AG09309 (cell line): ENCODE measurements around the gene LIMS1.
"Not testable (repeated sequence)": the region's sequence is repeated elsewhere in the genome, so short reads cannot be mapped to it uniquely, and the experiment has no call there.

ENCODE experiments used
- DNase-seq: peaks from one replicate; pipeline ENCODE4 v3.0.0-alpha.2; 2010; ENCODE audit warnings: low read depth
- H3K4me3 ChIP-seq: 2 replicates; pipeline ENCODE4 v1.5.1; 2011; ENCODE audit warnings: mild to moderate bottlenecking, low read depth, low read length, moderate library complexity; ENCODE audit not compliant: control insufficient read depth
- TF ChIP-seq, protein P1 (sequence below): IDR thresholded peaks from 2 replicates; pipeline ENCODE4 v1.5.1; 2011; ENCODE audit warnings: mild to moderate bottlenecking, low read depth, low read length, inconsistent platforms; ENCODE audit not compliant: insufficient read depth, control insufficient read depth; ENCODE audit errors: missing control alignments

The LIMS1 gene

GRCh38 chr2:108554528-108554927, 20.3 kb downstream of the LIMS1 start:
- no peak overlapping the region for H3K4me3 ChIP-seq
- TF ChIP-seq, protein P1, sequence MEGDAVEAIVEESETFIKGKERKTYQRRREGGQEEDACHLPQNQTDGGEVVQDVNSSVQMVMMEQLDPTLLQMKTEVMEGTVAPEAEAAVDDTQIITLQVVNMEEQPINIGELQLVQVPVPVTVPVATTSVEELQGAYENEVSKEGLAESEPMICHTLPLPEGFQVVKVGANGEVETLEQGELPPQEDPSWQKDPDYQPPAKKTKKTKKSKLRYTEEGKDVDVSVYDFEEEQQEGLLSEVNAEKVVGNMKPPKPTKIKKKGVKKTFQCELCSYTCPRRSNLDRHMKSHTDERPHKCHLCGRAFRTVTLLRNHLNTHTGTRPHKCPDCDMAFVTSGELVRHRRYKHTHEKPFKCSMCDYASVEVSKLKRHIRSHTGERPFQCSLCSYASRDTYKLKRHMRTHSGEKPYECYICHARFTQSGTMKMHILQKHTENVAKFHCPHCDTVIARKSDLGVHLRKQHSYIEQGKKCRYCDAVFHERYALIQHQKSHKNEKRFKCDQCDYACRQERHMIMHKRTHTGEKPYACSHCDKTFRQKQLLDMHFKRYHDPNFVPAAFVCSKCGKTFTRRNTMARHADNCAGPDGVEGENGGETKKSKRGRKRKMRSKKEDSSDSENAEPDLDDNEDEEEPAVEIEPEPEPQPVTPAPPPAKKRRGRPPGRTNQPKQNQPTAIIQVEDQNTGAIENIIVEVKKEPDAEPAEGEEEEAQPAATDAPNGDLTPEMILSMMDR, result no peak
- no peak for DNase-seq

GRCh38 chr2:108555572-108555971, 21.3 kb downstream of the LIMS1 start:
- H3K4me3 ChIP-seq, result no peak overlapping the region
- TF ChIP-seq, protein P1, result no peak
- no peak for DNase-seq

DNA sequence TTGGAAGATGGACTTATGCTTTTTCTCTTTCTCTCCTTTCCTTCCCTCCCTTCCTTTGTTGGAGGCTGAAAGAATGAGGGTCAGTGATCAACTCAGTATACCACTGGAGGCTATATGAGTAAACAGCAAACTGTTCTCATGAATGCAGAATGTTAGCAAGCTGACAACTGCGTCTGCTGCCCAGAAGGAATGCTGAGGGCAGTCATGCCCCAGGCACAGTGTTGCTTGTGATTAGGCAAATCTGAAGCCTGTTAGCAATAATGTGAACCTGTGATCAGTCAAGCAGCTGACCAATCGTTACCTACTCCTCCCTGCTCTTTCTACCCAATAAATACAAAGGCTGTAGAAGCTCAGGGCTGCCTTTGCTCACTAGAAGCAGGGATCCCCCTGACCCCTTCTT, 22.3 kb downstream of the LIMS1 start:
- DNase-seq, H3K4me3 ChIP-seq: not testable (repeated sequence)

DNA sequence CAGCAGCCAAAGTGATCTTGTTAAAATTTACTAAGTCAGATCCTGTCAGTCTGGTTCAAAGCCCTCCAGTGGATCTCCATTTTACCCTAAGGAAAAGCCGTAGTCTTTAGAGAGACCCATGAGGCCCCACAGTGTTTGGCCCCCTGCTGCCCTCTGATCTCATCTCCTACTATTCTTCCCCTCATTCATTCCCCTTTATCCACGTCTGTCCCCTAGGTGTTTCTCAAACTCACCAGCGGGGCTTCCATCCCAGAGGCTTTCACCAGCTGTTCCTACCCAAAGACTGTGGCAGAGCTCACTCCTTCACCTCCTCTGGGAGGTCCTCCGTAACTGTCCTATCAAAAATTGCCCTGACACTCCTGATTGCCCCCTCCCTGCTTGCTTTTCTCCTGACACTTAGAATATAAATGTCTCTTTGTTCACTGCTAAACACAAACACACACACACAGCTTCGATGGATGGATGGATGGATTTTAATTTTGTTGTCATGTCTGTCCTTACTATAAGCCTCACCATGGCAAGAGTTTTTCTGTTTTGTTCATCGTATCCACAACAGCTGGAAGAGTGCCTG, 26.1 kb downstream of the LIMS1 start:
- TF ChIP-seq, protein P1, result no peak
- no peak for DNase-seq
- no peak overlapping the region for H3K4me3 ChIP-seq

DNA sequence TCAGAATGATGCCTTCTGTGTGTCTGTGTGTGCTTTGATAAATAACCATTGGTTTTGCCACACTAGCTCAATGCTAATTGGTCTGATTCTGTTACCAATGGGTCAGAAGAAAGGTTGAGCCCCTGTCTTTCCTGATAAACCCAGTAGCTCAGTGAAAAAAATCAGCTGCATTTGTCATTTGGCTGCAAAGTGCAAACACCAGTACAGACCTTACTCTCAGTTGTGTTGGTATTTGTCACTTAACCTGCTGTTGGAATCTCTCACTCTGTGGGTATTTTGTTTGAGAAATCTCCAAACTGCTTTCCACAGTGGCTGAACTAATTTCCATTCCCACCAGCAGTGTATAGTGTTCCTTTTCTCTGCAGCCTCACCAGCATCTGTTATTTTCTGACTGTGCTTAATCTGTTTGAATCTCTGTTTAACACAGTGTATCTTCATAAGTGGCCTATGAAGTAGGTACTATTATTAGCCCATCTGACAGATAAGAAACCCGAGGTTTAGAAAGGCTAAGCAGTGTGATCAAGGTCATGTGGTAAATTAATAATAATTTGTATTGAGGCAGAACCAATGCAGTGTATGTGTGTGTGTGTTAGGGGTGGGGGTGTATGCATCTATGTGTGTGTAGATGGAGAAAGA, 26.7 kb downstream of the LIMS1 start:
- no peak overlapping the region for H3K4me3 ChIP-seq
- TF ChIP-seq, protein P1, result no peak
- DNase-seq, result no peak

DNA sequence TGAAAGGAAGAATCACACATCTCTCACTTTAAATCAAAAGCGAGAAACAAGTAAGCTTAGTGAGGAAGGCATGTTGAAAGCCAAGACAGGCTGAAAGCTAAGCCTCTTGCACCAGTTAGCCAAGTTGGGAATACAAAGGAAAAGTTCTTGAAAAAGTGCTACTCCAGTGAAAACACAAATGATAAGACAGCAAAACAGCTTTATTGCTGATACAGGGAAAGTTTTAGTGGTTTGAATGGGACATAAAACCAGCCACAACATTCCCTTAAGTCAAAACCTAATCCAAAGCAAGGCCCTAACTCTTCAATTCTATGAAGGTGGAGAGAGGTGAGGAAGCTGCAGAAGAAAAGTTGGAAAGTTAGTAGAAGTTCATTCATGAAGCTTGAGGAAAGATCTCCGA, 28.0 kb downstream of the LIMS1 start:
- no peak for DNase-seq
- H3K4me3 ChIP-seq, result no peak overlapping the region
- TF ChIP-seq, protein P1, result no peak

DNA sequence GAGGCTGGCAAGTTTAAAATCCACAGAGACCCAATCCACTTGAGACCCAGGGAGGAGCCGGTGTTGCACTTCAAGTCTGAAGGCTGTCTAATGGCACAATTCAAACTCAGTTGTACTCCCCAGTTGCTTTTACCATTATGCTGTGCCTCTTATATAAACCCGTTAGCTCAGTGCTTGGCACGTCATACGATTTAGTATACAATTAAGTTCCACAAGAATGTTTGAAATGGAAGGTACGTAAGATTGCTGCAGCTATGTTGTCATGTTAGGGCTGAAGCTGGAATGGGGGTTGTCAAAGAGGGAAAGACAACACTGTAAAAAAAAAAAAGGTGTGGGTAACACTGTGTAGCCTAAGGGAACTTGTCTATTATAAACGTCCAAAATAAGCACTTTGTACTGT, 30.2 kb downstream of the LIMS1 start:
- no peak overlapping the region for H3K4me3 ChIP-seq
- DNase-seq, result no peak
- TF ChIP-seq, protein P1, result no peak
